ENCODE results near the gene CDH11.

The CDH11 gene

GRCh38 chr16:64916051-64916450 lies 205.8 kb downstream of the CDH11 start:
- no peak for DNase-seq

- DNase-seq = peak in 1 of 51 donors; percentile 38
These were observed 211.5 kb downstream of the CDH11 start for GRCh38 chr16:64910356-64910755.

GRCh38 chr16:64907844-64908243 lies 214.0 kb downstream of the CDH11 start:
- no peak for DNase-seq

DNA sequence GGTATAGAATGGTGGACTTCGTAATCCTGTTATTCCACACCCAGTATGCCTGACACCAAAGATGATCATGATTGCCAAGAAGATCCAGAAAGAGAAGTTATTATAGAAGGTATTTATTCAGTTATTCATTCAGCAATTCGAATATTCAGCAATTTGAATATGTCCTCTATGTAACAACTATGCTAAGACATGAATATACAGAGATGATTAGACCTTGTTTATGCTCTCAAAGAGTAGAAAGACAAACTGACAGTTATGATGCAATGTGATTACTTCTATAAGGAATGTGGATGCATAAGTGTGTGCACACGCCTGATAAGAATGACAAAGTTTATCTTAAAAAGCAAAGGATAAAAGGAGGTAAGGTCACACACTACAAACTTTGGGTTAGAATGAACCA lies 218.1 kb downstream of the CDH11 start:
- no peak for DNase-seq

GRCh38 chr16:64900517-64900916 lies 221.3 kb downstream of the CDH11 start:
- DNase-seq = no peak

DNA sequence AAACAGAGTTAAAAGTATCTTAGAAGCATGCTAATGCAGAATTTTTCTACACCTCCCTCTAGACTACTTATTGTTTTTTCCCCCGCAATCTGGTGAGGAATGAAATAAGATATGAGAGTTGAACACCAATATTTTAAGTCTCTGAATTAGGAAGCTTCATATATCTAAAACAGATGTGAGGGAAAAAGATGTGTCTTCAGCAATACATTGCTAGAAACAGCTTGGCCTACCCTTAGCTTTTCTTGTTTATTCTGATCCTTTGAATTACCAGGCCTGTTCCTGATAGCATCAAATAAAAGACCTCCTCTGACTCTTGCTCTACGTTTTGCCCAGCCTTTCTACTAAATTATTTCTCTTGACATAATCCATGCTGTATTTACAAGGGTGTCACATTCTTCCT lies 221.8 kb downstream of the CDH11 start:
- DNase-seq = no peak

GRCh38 chr16:64898159-64898558 lies 223.7 kb downstream of the CDH11 start:
- DNase-seq = no peak

All from hypothalamus (tissue), 51 donors.